GM23338 (cell line): Measurements from ENCODE around the gene CHST2. TPM values are rescaled to one million over a fixed set of nuclear protein-coding genes. Genes with fewer than 3 reads are reported as not detected.

ENCODE experiments used
- ATAC-seq: fragments of 200-7000 bp; cut with Tn5 transposase; 3 replicates; pipeline ENCODE4 v1.9.1; 2020
- DNase-seq: peaks from one replicate; pipeline ENCODE4 v3.0.0-alpha.2; 2015; ENCODE audit warnings: low spot score
- H2AFZ ChIP-seq: fragments of 200-600 bp; sonication (generic); 2 replicates; pipeline ENCODE4 v1.8.0; 2016; ENCODE audit warnings: antibody characterized with exemption, mild to moderate bottlenecking, moderate library complexity
- H3F3A ChIP-seq: fragments of 200-600 bp; sonication (generic); replicated peaks from 2 replicates; pipeline ENCODE4 v1.8.0; 2017; ENCODE audit warnings: antibody characterized with exemption, mixed run types, low read depth
- H3K27ac ChIP-seq: fragments of 200-600 bp; sonication (generic); 2 replicates; pipeline ENCODE4 v1.6.1; 2016; ENCODE audit warnings: low read depth
- H3K27me3 ChIP-seq: fragments of 200-600 bp; sonication (generic); 2 replicates; pipeline ENCODE4 v1.8.0; 2016; ENCODE audit warnings: mild to moderate bottlenecking, mixed run types, moderate library complexity; ENCODE audit not compliant: insufficient read depth
- H3K36me3 ChIP-seq: fragments of 200-600 bp; sonication (generic); 2 replicates; pipeline ENCODE4 v1.8.0; 2016; ENCODE audit warnings: mild to moderate bottlenecking; ENCODE audit not compliant: insufficient read depth
- H3K4me1 ChIP-seq: fragments of 200-600 bp; sonication (generic); 2 replicates; pipeline ENCODE4 v1.8.0; 2016; ENCODE audit warnings: mild to moderate bottlenecking, moderate library complexity; ENCODE audit not compliant: insufficient read depth
- H3K4me2 ChIP-seq: fragments of 200-600 bp; sonication (generic); 2 replicates; pipeline ENCODE4 v1.7.1; 2017; ENCODE audit warnings: mixed run types
- H3K4me3 ChIP-seq: fragments of 200-600 bp; sonication (generic); 2 replicates; pipeline ENCODE4 v1.6.1; 2016; ENCODE audit warnings: mixed run types
- H3K79me2 ChIP-seq: fragments of 200-600 bp; sonication (generic); replicated peaks from 2 replicates; pipeline ENCODE4 v1.8.0; 2017; ENCODE audit warnings: mild to moderate bottlenecking; ENCODE audit not compliant: insufficient read depth
- H3K9me2 ChIP-seq: fragments of 200-600 bp; sonication (generic); 2 replicates; pipeline ENCODE4 v1.8.0; 2017; ENCODE audit not compliant: insufficient read depth
- H4K20me1 ChIP-seq: fragments of 200-600 bp; sonication (generic); replicated peaks from 2 replicates; pipeline ENCODE4 v1.8.0; 2017; ENCODE audit warnings: mild to moderate bottlenecking; ENCODE audit not compliant: insufficient read depth
- H3K27ac Mint-ChIP-seq: 2 replicates; pipeline ENCODE4 v1.8.0; 2020; ENCODE audit warnings: inconsistent platforms, mild to moderate bottlenecking, moderate library complexity, mixed read lengths
- H3K27me3 Mint-ChIP-seq: 3 replicates; pipeline ENCODE4 v1.8.0; 2022; ENCODE audit warnings: low read depth, mild to moderate bottlenecking, moderate library complexity, mixed read lengths, inconsistent platforms; ENCODE audit not compliant: insufficient read depth, poor library complexity
- H3K36me3 Mint-ChIP-seq: 3 replicates; pipeline ENCODE4 v1.8.0; 2021; ENCODE audit warnings: low read depth, mild to moderate bottlenecking, inconsistent platforms, moderate library complexity, mixed read lengths
- H3K4me1 Mint-ChIP-seq: 3 replicates; pipeline ENCODE4 v1.8.0; 2020; ENCODE audit warnings: mild to moderate bottlenecking, inconsistent platforms, mixed read lengths
- H3K4me3 Mint-ChIP-seq: 3 replicates; pipeline ENCODE4 v1.8.0; 2021; ENCODE audit warnings: moderate library complexity, mild to moderate bottlenecking, inconsistent platforms, mixed read lengths
- H3K9me3 Mint-ChIP-seq: 3 replicates; pipeline ENCODE4 v1.8.0; 2020; ENCODE audit warnings: moderate library complexity, mild to moderate bottlenecking, inconsistent platforms, mixed read lengths
- ETS1 ChIP-seq: IDR thresholded peaks from 2 replicates; pipeline ENCODE4 v1.6.1; 2016; ENCODE audit warnings: antibody characterized with exemption
- NANOG ChIP-seq: IDR thresholded peaks from 2 replicates; pipeline ENCODE4 v1.6.1; 2016; ENCODE audit warnings: antibody characterized with exemption, borderline replicate concordance
- POLR2AphosphoS5 ChIP-seq: IDR thresholded peaks from 2 replicates; pipeline ENCODE4 v1.6.1; 2016; ENCODE audit warnings: antibody characterized with exemption, low read depth
- REST ChIP-seq: IDR thresholded peaks from one replicate; pipeline ENCODE4 v1.6.1; 2018; ENCODE audit warnings: antibody characterized with exemption; ENCODE audit not compliant: unreplicated experiment
- STAT1 ChIP-seq: IDR thresholded peaks from one replicate; pipeline ENCODE4 v1.6.1; 2016; ENCODE audit warnings: antibody characterized with exemption; ENCODE audit not compliant: unreplicated experiment
- ZNF114 ChIP-seq: fragments of 250-450 bp; sonication (Bioruptor Pico); IDR thresholded peaks from 2 replicates; pipeline ENCODE4 v1.5.0; 2020; ENCODE audit warnings: mild to moderate bottlenecking, moderate library complexity
- ZNF462 ChIP-seq: fragments of 250-450 bp; sonication (Bioruptor Pico); IDR thresholded peaks from 2 replicates; pipeline ENCODE4 v1.5.0; 2020; ENCODE audit warnings: mild to moderate bottlenecking, moderate library complexity
- polyA plus RNA-seq: library from polyadenylated mRNA; unstranded; fragments of >200 nt; fragmentation: Nextera tagmentation; extraction: Ambion mirVana; gene quantifications from 2 replicates; pipeline ENCODE4 v1.2.1, GENCODE V29; 2016
- total RNA-seq: library from RNA; depleted of rRNA; stranded (reverse); fragments of >200 nt; shearing (Covaris generic); gene quantifications from 2 replicates; pipeline ENCODE4 v1.2.3, GENCODE V29; 2014

CHST2 gene
- total and polyA plus RNA-seq, 2 experiments from 2014 or later: 4.1 to 28.3 TPM

- no peak for TF ChIP-seq ZNF462 (CRISPR knock-in tag)
- TF ChIP-seq NANOG: no peak
- TF ChIP-seq REST: no peak
Observed at GRCh38 chr3:143150071-143150470, 30.5 kb downstream of the CHST2 start (continued).

- no peak for ATAC-seq
- TF ChIP-seq POLR2AphosphoS5 (no peak), STAT1 (no peak), ETS1 (no peak), ZNF114 (CRISPR knock-in tag) (no peak), REST (no peak)
Observed at GRCh38 chr3:143151004-143151731, 31.6 kb downstream of the CHST2 start.

More at GRCh38 chr3:143151004-143151731, 31.6 kb downstream of the CHST2 start:
- H3K79me2 ChIP-seq: no peaks in the 10 kb centered on the region
- no peaks in the 10 kb centered on the region for H3K27me3 ChIP-seq
- H3K36me3 Mint-ChIP-seq: no peaks in the 10 kb centered on the region
- no peaks in the 10 kb centered on the region for H3K36me3 ChIP-seq
- H3K9me2 ChIP-seq: peaks cover 4% of the 10 kb centered on the region; the same call in 1 of the 2 replicates
- no peak overlapping the region for H3K4me2 ChIP-seq
- no peak overlapping the region for H3K27ac Mint-ChIP-seq
- H3F3A ChIP-seq: no peaks in the 10 kb centered on the region
- no peaks in the 10 kb centered on the region for H3K4me1 ChIP-seq
- no peak for DNase-seq
- H3K4me1 Mint-ChIP-seq: peaks cover 6% of the 10 kb centered on the region; the same call in 2 of the 3 replicates
- no peaks in the 10 kb centered on the region for H3K9me3 Mint-ChIP-seq
- no peak overlapping the region for H2AFZ ChIP-seq
- H3K27me3 Mint-ChIP-seq: no peaks in the 10 kb centered on the region
- no peaks in the 10 kb centered on the region for H4K20me1 ChIP-seq
- H3K4me3 Mint-ChIP-seq: no peak overlapping the region
- H3K27ac ChIP-seq: no peak overlapping the region
- no peak overlapping the region for H3K4me3 ChIP-seq
